Measurements from ENCODE around the gene MACROH2A2. TPM values are rescaled to one million over a fixed set of nuclear protein-coding genes. Genes with fewer than 3 reads are reported as not detected.
"Not testable (repeated sequence)": the region's sequence is repeated elsewhere in the genome, so short reads cannot be mapped to it uniquely, and the experiment has no call there.

MACROH2A2 gene
- total RNA-seq, 2 donors from 2014 or later, result 5.6 to 6.9 TPM

GRCh38 chr10:70140297-70140696, 87.7 kb downstream of the MACROH2A2 start:
- intact Hi-C loops (cut with DNase I), result no loop called here
- DNase-seq (ENCODE audit: low spot score), result no peak

DNA sequence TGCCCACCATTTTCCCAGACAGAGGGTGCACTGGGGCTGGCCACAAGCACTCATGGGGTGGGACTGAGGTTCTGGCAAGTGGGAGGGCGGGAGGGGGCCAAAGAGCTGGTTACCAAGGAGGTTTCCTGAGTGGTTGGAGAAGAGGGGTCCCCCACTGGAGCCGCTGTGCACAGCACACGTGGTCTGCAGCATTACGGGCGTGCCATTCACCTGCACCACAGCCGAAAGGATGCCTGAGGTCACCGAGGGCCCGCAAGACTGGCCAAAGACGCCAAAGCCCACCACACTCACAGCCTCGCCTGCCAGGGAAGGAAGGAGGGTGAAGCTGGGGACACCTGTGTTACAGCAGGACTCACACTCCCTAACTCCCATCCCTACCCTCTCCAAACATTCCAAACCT, 89.9 kb downstream of the MACROH2A2 start:
- intact Hi-C loops (cut with DNase I), result no loop called here
- DNase-seq (ENCODE audit: low spot score), result no peak

DNA sequence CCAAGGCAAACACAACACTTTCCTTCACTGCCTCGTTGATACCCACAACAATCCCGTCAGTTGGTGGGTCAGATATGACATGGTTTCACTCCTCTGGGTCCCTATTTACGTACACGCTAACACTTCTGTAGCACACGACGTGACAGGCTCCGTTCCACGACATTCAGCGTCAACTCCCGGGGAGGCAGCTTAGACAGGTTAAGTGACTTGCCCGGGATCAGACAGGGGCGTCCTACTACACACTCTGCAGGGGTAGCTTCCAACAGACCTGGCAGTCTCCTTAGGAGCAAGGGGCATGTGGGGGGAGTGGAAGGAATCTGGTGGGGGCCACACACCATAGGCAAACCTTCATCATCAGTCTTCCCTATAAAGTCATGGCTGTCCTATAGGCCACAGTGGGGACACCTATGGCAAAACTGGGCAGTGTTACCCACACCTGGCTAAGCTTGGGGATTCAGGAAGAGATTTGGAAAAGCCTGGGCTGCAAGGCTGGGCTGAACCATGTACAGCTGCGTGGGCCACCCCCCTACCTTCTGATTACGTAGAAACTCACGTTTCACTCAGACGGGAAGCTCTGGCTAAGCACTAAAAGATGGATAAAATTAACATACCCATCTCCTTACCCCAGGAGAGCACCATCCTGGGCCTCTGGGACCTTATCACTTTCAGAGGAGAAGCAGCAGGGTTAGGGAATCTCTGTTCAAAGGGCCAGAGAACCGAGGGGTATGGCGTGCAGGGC, 91.9 kb downstream of the MACROH2A2 start:
- intact Hi-C loops (cut with DNase I), result no loop called here

GRCh38 chr10:70145166-70145665, 92.6 kb downstream of the MACROH2A2 start:
- DNase-seq (ENCODE audit: low spot score), result no peak
- intact Hi-C loops (cut with DNase I), result no loop called here

More for the DNA sequence above, 91.9 kb downstream of the MACROH2A2 start:
- DNase-seq (ENCODE audit: low spot score), result no peak

DNA sequence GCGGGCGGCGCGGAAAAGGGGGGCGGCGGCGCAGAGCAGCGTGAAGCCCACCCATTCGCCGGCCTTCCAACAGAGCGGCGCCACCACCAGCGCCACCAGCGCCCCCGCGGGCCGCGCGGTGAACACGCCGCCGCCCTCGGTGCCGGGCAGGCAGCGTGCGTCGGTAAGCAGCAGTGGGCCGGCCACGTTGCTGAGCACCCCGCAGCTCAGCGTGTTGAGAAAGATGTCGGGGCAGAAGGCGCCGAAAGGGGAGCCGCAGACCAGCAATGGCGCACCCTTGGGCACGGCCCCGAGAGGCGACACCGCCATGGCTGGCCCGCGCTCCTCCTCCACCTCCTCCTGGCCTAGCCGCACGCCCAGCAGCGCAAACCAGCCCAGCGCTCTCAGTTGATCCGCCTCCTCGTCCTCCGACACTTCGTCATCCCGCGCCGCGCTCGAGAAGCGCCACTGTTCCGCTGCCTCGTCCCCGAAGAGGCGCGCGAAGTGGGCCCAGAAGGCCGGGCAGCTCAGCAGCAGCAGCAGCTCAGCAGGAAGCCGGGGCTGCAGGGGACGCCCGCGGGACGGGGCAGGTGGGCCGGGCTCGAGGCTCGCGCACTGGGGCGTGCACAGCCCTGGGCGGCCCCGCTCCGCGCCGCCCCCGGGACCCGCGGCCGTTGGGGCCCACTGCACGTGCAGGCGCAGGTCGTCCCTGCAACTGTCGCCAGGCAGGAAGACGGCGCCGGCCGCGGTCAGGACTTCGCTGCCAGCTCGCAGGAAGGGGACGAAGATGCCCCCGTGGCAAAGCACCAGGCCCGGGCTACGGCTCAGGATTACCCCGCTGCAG, 93.2 kb downstream of the MACROH2A2 start:
- DNase-seq (ENCODE audit: low spot score), result peak; percentile 93
- intact Hi-C loops (cut with DNase I), result no loop called here

- DNase-seq (ENCODE audit: low spot score), result peak; percentile 98
- intact Hi-C loops (cut with DNase I), result no loop called here
These were observed 94.0 kb downstream of the MACROH2A2 start, which contains the start of gene TYSND1 for GRCh38 chr10:70146489-70147258. TSS of gene TYSND1 (minus strand) at chr10:70146700. CDS start at chr10:70146586, 114 bp downstream.

GRCh38 chr10:70147259-70147625, 94.6 kb downstream of the MACROH2A2 start:
- intact Hi-C loops (cut with DNase I), result no loop called here
- no peak for DNase-seq (ENCODE audit: low spot score)

GRCh38 chr10:70148516-70148915, 95.9 kb downstream of the MACROH2A2 start:
- intact Hi-C loops (cut with DNase I), result no loop called here

GRCh38 chr10:70155255-70155838, 102.7 kb downstream of the MACROH2A2 start:
- intact Hi-C loops (cut with DNase I), result no loop called here
- DNase-seq (ENCODE audit: low spot score), result no peak

More at GRCh38 chr10:70148516-70148915, 95.9 kb downstream of the MACROH2A2 start:
- DNase-seq (ENCODE audit: low spot score), result no peak

GRCh38 chr10:70158113-70158512, 105.5 kb downstream of the MACROH2A2 start:
- intact Hi-C loops (cut with DNase I), result no loop called here
- DNase-seq (ENCODE audit: low spot score), result no peak

- DNase-seq (ENCODE audit: low spot score); intact Hi-C loops (cut with DNase I): not testable (repeated sequence)
These were observed 106.7 kb downstream of the MACROH2A2 start for GRCh38 chr10:70159366-70159765.

GRCh38 chr10:70160798-70161197, 108.2 kb downstream of the MACROH2A2 start:
- intact Hi-C loops (cut with DNase I), result no loop called here
- DNase-seq (ENCODE audit: low spot score), result no peak

Other genes starting within 250 kb of the MACROH2A2 start
- gene AIFM2, start 80.0 kb downstream of the MACROH2A2 start, total RNA-seq, result 10 to 100 TPM in 1 of 2 donors, 1 to 10 TPM in 1; 9.6 to 12.6 TPM
- gene TYSND1, start 93.9 kb downstream of the MACROH2A2 start, total RNA-seq, result 1 to 10 TPM; 5.3 to 6.3 TPM
- gene SAR1A, start 117.7 kb downstream of the MACROH2A2 start, total RNA-seq, result 100 to 1,000 TPM; 123 to 129 TPM
- gene PPA1, start 180.6 kb downstream of the MACROH2A2 start, total RNA-seq, result 10 to 100 TPM; 76.3 to 98.4 TPM
- gene NPFFR1, start 231.2 kb downstream of the MACROH2A2 start, total RNA-seq, result not detected